H9 (cell line): Measurements from ENCODE around the gene ZNF653. TPM values are rescaled to one million over a fixed set of nuclear protein-coding genes. Genes with fewer than 3 reads are reported as not detected.

Experiments
- DNase-seq: peaks from one replicate; pipeline ENCODE4 v3.0.0-alpha.2; 2017
- H2AFZ ChIP-seq: one replicate; pipeline ENCODE4 v1.6.1; 2013; ENCODE audit warnings: mild to moderate bottlenecking, low read length, control low read depth, moderate library complexity
- H2AK5ac ChIP-seq: 2 replicates; pipeline ENCODE4 v1.6.1; 2013; ENCODE audit warnings: low read length, control low read depth, mixed read lengths; ENCODE audit not compliant: insufficient read length
- H2BK120ac ChIP-seq: one replicate; pipeline ENCODE4 v1.6.1; 2013; ENCODE audit warnings: low read depth, mild to moderate bottlenecking, low read length, control low read depth, inconsistent platforms; ENCODE audit not compliant: poor library complexity, severe bottlenecking
- H2BK12ac ChIP-seq: 2 replicates; pipeline ENCODE4 v1.6.1; 2013; ENCODE audit warnings: low read length, control low read depth, mixed read lengths, low read depth; ENCODE audit not compliant: insufficient read length
- H2BK15ac ChIP-seq: 2 replicates; pipeline ENCODE4 v1.6.1; 2013; ENCODE audit warnings: low read depth, low read length, control low read depth
- H2BK20ac ChIP-seq: one replicate; pipeline ENCODE4 v1.6.1; 2013; ENCODE audit warnings: low read depth, mild to moderate bottlenecking, low read length, control low read depth, inconsistent platforms; ENCODE audit not compliant: poor library complexity, severe bottlenecking
- H2BK5ac ChIP-seq: 2 replicates; pipeline ENCODE4 v1.6.1; 2013; ENCODE audit warnings: low read length, control low read depth, mixed read lengths; ENCODE audit not compliant: insufficient read length
- H3K14ac ChIP-seq: 2 replicates; pipeline ENCODE4 v1.6.1; 2013; ENCODE audit warnings: low read length, control low read depth; ENCODE audit not compliant: insufficient read depth
- H3K18ac ChIP-seq: 2 replicates; pipeline ENCODE4 v1.6.1; 2013; ENCODE audit warnings: low read depth, mild to moderate bottlenecking, mixed read lengths, low read length, control low read depth; ENCODE audit not compliant: insufficient read length
- H3K23ac ChIP-seq: 2 replicates; pipeline ENCODE4 v1.6.1; 2013; ENCODE audit warnings: low read length, control low read depth, mixed read lengths, low read depth; ENCODE audit not compliant: insufficient read length
- H3K23me2 ChIP-seq: 2 replicates; pipeline ENCODE4 v1.6.1; 2013; ENCODE audit warnings: low read depth, mild to moderate bottlenecking, mixed read lengths, low read length, control low read depth; ENCODE audit not compliant: insufficient read length, poor library complexity, severe bottlenecking
- H3K27ac ChIP-seq: 2 replicates; pipeline ENCODE4 v1.5.1; 2013; ENCODE audit warnings: low read length, control low read depth, mixed read lengths, low read depth; ENCODE audit not compliant: insufficient read length
- H3K27me3 ChIP-seq: 2 replicates; pipeline ENCODE4 v1.6.1; 2013; ENCODE audit warnings: low read length, control low read depth, inconsistent platforms; ENCODE audit not compliant: insufficient read depth
- H3K4ac ChIP-seq: 2 replicates; pipeline ENCODE4 v1.6.1; 2013; ENCODE audit warnings: low read depth, mild to moderate bottlenecking, control low read depth, inconsistent platforms, low read length, moderate library complexity
- H3K4me1 ChIP-seq: 2 replicates; pipeline ENCODE4 v1.6.1; 2013; ENCODE audit warnings: low read length, control low read depth, inconsistent platforms; ENCODE audit not compliant: insufficient read depth
- H3K4me2 ChIP-seq: 2 replicates; pipeline ENCODE4 v1.6.1; 2013; ENCODE audit warnings: low read length, control low read depth, mixed read lengths; ENCODE audit not compliant: insufficient read length, insufficient read depth
- H3K56ac ChIP-seq: 2 replicates; pipeline ENCODE4 v1.6.1; 2013; ENCODE audit warnings: low read depth, mild to moderate bottlenecking, mixed read lengths, low read length, control low read depth; ENCODE audit not compliant: insufficient read length
- H3K79me1 ChIP-seq: 2 replicates; pipeline ENCODE4 v1.6.1; 2013; ENCODE audit warnings: low read depth, mild to moderate bottlenecking, moderate library complexity, low read length, control low read depth, inconsistent platforms; ENCODE audit not compliant: insufficient read depth, poor library complexity, severe bottlenecking
- H3K79me2 ChIP-seq: 2 replicates; pipeline ENCODE4 v1.6.1; 2013; ENCODE audit warnings: low read length, control low read depth, inconsistent platforms; ENCODE audit not compliant: insufficient read depth
- H3K9ac ChIP-seq: 2 replicates; pipeline ENCODE4 v1.6.1; 2013; ENCODE audit warnings: low read length, control low read depth, mixed read lengths; ENCODE audit not compliant: insufficient read length; ENCODE audit errors: extremely low read depth
- H3K9me3 ChIP-seq: one replicate; pipeline ENCODE4 v1.6.1; 2013; ENCODE audit warnings: low read depth, low read length, inconsistent platforms; ENCODE audit not compliant: control insufficient read depth
- H3T11ph ChIP-seq: one replicate; pipeline ENCODE4 v1.6.1; 2013; ENCODE audit warnings: mild to moderate bottlenecking, low read length, control low read depth, inconsistent platforms
- H4K20me1 ChIP-seq: one replicate; pipeline ENCODE4 v1.6.1; 2013; ENCODE audit not compliant: control insufficient read depth, insufficient read length, insufficient read depth
- H4K5ac ChIP-seq: 2 replicates; pipeline ENCODE4 v1.6.1; 2013; ENCODE audit warnings: low read depth, mild to moderate bottlenecking, mixed read lengths, low read length, control low read depth; ENCODE audit not compliant: insufficient read length
- H4K8ac ChIP-seq: replicated peaks from 2 replicates; pipeline ENCODE4 v1.6.1; 2013; ENCODE audit warnings: low read length, control low read depth, mixed read lengths, low read depth; ENCODE audit not compliant: insufficient read length
- H4K91ac ChIP-seq: 2 replicates; pipeline ENCODE4 v1.6.1; 2013; ENCODE audit warnings: low read depth, mild to moderate bottlenecking, moderate library complexity, mixed read lengths, low read length, control low read depth; ENCODE audit not compliant: insufficient read length
- H3K27ac Mint-ChIP-seq, 3 experiments: 2 replicates in 2 of 3; 3 replicates in 1 of 3; pipeline ENCODE4 v1.8.0; 2020 to 2021; ENCODE audit warnings: mixed read lengths in 3 of 3, mild to moderate bottlenecking in 1 of 3, moderate library complexity in 1 of 3
- H3K27me3 Mint-ChIP-seq: 2 replicates; pipeline ENCODE4 v1.8.0; 2021; ENCODE audit warnings: low read depth, mild to moderate bottlenecking, moderate library complexity, mixed read lengths
- H3K36me3 Mint-ChIP-seq, 3 experiments: 2 replicates in 2 of 3; 3 replicates in 1 of 3; pipeline ENCODE4 v1.8.0; 2020 to 2021; ENCODE audit warnings: low read depth in 3 of 3, mixed read lengths in 3 of 3; ENCODE audit not compliant: insufficient read depth in 1 of 3
- H3K4me1 Mint-ChIP-seq, 2 experiments: 2 replicates each; pipeline ENCODE4 v1.8.0; 2020; ENCODE audit warnings: mixed read lengths in 2 of 2
- H3K4me3 Mint-ChIP-seq, 2 experiments: 2 replicates in 1 of 2; 3 replicates in 1 of 2; pipeline ENCODE4 v1.8.0; 2020 to 2021; ENCODE audit warnings: mild to moderate bottlenecking in 2 of 2, mixed read lengths in 2 of 2, moderate library complexity in 1 of 2
- H3K9me3 Mint-ChIP-seq, 2 experiments: 2 replicates in 1 of 2; 3 replicates in 1 of 2; pipeline ENCODE4 v1.8.0; 2020; ENCODE audit warnings: mild to moderate bottlenecking in 2 of 2, mixed read lengths in 2 of 2, moderate library complexity in 1 of 2
- CTCF ChIP-seq: fragments of 200-600 bp; sonication (generic); conservative IDR thresholded peaks from 3 replicates; pipeline ENCODE4 v1.8.0; 2021; ENCODE audit warnings: antibody characterized with exemption, mild to moderate bottlenecking
- whole genome bisulfite sequencing: extraction: QIAGEN DNeasy Blood & Tissue Kit; methylation state at CpG from one replicate; pipeline ENCODE4 v1.1.7; 2013; ENCODE audit warnings: missing lambda C conversion rate, low lambda C conversion rate, mixed read lengths; ENCODE audit not compliant: insufficient read length; ENCODE audit errors: extremely low coverage; 5-methylcytosine and 5-hydroxymethylcytosine counted together
- total RNA-seq: library from RNA; stranded (reverse); gene quantifications from 2 replicates; pipeline ENCODE4 v1.2.1, GENCODE V29; 2021

The ZNF653 gene
- total RNA-seq, 1 experiment from 2014 or later = 11.6 TPM

GRCh38 chr19:11489378-11489777 lies 16.3 kb downstream of the ZNF653 start:
- H2BK15ac ChIP-seq = no peak overlapping the region; the same call in 1 of the 2 replicates
- H3K79me1 ChIP-seq = no peaks in the 10 kb centered on the region
- Mint-ChIP-seq H3K4me3 (no peak overlapping the region), H3K4me1 (peaks cover 2 to 5% of the 10 kb centered on the region in 2 experiments; a peak in 3 of 4 replicates), H3K9me3 (no peaks in the 10 kb centered on the region), H3K27me3 (no peaks in the 10 kb centered on the region), H3K27ac (no peak overlapping the region), H3K36me3 (peaks cover 0 to 15% (median 4%) of the 10 kb centered on the region in 3 experiments; a peak in 2 of 7 replicates)
- no peak overlapping the region for H2BK5ac ChIP-seq
- H3K23ac ChIP-seq = no peak overlapping the region
- H4K20me1 ChIP-seq = no peaks in the 10 kb centered on the region
- no peak overlapping the region for H3K4ac ChIP-seq
- no peak overlapping the region for H3K14ac ChIP-seq
- no peaks in the 10 kb centered on the region for H3K4me1 ChIP-seq
- no peak for TF ChIP-seq CTCF
- H3T11ph ChIP-seq = no peak overlapping the region
- no peak overlapping the region for H4K5ac ChIP-seq
- no peak overlapping the region for H2AFZ ChIP-seq
- H3K9me3 ChIP-seq = no peaks in the 10 kb centered on the region
- no peak overlapping the region for H4K91ac ChIP-seq
- H2BK12ac ChIP-seq = no peak overlapping the region
- H2BK20ac ChIP-seq = no peak overlapping the region
- no peak overlapping the region for H3K27ac ChIP-seq
- H3K79me2 ChIP-seq = no peaks in the 10 kb centered on the region
- no peak overlapping the region for H3K56ac ChIP-seq
- H2AK5ac ChIP-seq = no peak overlapping the region
- H3K23me2 ChIP-seq = no peaks in the 10 kb centered on the region
- H3K4me2 ChIP-seq = no peak overlapping the region
- no peak for DNase-seq
- no peak overlapping the region for H3K9ac ChIP-seq
- H2BK120ac ChIP-seq = no peak overlapping the region
- H3K18ac ChIP-seq = no peak overlapping the region
- no peaks in the 10 kb centered on the region for H3K27me3 ChIP-seq
- no CpG with 5 or more reads among the region's 7 CpGs for WGBS
- H4K8ac ChIP-seq = no peak overlapping the region
